ENCODE results near the gene SETDB1.

- no peak for TF ChIP-seq POLR2A (IDR thresholded peaks at IDR 0.05)
- no peak for TF ChIP-seq CTCF (IDR thresholded peaks at IDR 0.05)
These were observed 44.7 kb upstream of the SETDB1 start for GRCh38 chr1:150881331-150882070.
